GM19238 (cell line): ENCODE data around the gene SHROOM3.
"Not testable (repeated sequence)": the region's sequence is repeated elsewhere in the genome, so short reads cannot be mapped to it uniquely, and the experiment has no call there.

Experiments
- DNase-seq: peaks from one replicate; pipeline ENCODE4 v3.0.0; 2011; ENCODE audit warnings: low spot score; ENCODE audit not compliant: insufficient read length

SHROOM3 gene

DNA sequence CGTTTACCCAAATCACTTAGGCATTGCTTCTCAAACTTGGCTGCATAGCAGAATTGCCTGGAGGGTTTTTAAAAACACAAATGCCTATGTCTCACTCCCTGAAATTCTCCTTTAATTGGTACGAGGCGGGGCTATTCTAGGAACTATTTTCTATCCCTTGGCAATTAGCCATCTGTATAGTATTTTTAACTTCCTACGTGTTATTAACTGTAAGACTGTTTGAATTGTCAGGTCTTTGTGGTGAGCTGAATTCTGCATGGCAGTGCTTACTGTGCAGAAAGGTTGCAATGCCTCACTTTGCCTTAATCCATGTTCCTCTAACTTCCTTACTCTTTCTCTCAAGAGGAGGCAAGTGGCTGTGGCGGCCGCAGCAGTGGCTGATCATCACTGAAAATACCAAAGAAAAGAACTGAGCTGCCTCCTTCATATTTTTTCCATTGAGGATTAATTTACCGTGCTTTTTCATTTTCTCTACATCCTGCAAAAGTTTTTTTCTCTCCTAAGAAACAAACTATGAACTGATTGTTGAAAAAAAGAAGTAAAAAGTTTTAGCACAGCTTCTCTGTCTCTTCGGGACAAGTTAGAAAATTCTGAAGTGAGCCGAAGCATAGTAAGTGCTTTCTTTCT lies at the start of gene SHROOM3:
SHROOM3 (plus strand) TSS at position 329 of the 627 bp plus-strand sequence. CDS start 824 bp downstream, outside the sequence.
- DNase-seq = no peak

DNA sequence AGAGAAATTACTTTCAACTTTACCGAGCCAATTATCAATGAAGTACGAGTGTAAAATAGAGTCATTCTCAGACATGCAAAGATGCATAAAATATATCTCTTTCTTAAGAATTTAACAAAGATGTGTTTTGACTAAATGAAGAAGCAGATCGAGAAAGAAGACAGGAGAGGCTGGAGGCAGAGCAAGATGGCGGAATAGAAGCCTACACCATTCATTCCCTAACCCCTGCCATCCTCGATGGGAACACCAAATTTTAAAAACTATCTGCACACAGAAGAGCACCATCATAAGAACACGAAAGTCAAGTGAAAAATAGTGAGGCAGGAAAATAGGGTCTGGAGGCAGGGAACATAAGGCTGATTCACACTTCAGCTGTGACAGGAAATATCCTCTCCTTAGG lies 49.1 kb upstream of the SHROOM3 start:
- no peak for DNase-seq

DNA sequence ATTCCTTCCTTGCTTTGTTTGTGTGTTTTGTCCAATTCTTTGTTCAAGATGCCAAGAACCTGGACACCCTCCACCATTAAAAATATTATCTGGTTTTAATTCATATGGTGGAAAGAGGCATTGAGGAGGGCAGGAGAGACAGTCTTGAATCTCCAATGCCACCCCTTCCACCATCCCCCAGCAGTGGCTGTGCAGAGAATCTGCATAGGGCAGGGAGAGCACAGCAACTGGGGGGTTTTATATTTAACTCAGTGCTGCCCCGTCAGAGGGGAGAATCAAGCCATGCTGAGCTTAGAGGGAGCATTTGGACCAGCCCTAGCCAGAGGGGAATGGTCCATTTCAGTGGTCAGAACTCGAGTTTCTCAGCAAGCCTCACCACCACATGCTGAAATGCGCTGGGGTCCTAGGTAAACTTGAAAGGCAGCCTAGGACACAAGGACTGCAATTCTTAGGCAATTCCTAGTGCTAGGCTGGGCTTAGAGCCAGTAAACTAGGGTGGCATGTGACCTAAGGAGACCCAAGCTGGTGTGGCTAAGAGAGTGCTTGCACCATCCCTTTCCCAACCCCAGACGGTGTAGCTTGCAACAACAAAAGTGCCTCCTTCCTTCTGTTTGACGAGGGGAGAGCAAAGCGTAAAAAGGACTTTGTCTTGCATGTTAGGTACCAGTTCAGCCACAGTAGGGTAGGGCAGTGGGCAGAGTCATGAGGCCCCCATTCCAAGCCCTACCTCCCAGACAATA lies 48.3 kb upstream of the SHROOM3 start:
- DNase-seq = no peak

DNA sequence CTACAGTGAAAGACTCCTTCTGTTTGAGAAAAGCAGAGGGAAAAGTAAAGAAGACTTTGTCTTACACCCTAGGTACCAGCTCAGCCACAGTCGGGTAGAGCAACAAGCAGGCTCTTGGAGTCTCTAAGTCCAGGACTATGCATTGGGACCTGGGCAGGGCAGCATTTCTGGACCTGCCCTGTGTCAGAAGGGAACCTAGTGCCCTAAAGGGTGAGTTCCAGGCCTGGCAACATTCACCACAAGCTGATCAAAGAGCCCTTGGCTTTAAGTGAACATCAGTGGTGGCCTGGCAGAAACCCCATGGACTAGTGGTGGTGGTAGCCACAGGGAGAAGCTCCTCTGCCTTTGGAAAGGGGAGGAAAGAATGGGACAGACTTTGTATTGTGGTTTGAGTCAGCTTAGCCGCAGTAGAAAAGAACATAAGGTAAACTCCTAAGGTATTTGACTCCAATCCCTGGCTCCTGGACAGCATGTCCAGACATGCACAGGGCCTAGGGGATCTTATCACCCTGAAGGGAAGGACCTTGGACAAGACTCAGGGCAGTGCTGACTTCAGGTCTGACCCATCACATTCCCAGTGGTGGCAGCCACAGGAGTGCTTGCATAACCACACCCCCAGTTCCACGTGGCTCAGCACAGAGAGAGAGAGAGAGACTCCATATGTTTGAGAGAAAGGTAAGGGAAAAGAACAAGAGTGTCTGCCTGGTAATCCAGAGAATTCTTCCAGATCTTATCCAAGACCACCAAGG lies 46.7 kb upstream of the SHROOM3 start:
- DNase-seq = no peak

DNA sequence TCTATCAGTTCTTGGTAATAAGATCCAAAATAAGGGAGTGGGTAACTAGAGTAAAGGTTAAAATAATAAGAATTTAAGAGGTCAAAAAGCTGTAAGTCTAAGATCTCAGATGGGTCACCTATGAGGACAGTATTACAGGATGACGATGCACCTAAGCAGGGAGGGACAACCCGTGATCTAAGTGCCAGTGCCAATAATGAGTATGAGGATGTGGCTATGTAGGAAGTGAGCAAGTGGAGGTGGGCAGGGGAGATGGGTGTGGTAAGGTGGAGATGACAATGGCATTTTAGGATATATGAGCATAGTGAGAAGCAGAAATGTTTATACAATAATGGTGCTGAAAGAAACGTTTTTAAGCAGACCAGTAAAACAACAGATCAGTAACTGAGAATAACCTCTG lies 33.4 kb upstream of the SHROOM3 start:
- no peak for DNase-seq

DNA sequence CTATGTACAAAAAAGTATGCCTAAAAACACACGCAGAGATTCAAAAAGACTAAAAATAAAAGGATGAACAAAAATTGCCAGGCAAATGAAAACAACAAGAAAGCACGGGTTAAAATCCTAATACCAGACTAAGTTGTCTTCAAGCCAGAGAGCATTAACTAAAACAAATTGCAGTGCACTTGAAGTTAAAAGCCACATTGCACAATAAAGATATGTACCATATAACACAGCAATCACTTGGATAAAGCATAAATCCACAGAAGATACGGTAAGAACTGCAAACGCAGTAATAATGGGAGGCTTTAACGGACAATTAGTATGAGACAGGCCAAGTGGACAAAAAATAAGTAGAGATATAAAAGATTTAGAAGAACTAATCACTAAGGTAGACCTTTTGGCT lies 28.9 kb upstream of the SHROOM3 start:
- DNase-seq = no peak

DNA sequence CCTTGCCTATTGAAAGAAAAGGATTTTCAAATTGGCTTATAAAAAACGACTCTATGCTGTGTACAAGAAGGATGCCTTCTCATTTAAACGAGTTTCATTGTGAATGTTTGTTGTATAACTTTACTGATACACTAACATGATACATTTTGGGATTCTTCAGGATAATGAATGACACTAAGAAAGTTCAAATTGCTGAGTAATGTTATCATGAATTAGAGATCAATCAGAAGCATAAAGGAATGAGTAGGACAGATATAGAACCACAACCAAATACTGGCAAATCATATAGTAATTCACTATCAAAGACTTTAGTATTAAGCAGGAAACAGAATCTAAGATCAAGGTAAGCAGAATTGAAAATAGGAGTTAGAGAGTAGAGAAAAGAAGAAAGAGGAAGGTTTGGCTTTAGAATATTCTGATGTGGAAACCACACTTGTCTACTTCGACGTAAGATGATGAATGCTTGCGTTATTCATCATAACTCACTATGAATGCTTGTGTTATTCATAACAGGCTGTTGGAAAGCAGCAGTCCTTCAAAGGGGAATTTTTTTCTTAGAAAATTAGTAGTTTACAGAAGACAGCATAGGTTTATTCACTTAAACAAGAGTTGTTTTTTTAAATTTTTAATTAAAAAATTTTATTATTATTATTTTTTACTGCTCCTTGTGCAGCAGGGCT lies 27.4 kb upstream of the SHROOM3 start:
- DNase-seq = no peak

DNA sequence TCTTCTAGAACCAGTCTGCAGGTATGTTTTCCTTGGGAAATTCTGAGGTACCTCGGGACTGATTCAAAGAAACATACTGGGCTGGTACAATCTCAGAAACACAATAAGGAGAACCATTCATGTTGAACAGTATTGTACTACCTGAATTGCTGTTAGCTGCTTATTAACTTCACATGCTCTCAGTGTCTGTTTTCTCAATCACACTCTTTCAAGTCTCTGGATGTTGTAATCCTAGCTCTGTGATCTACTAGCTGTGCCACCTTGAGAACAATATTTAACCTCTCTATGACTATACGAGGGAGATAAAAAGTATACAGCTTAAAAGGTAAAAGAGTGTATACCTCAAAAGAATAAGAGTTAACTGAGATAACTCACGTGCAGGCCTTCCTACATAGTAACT lies 24.4 kb upstream of the SHROOM3 start:
- no peak for DNase-seq

DNA sequence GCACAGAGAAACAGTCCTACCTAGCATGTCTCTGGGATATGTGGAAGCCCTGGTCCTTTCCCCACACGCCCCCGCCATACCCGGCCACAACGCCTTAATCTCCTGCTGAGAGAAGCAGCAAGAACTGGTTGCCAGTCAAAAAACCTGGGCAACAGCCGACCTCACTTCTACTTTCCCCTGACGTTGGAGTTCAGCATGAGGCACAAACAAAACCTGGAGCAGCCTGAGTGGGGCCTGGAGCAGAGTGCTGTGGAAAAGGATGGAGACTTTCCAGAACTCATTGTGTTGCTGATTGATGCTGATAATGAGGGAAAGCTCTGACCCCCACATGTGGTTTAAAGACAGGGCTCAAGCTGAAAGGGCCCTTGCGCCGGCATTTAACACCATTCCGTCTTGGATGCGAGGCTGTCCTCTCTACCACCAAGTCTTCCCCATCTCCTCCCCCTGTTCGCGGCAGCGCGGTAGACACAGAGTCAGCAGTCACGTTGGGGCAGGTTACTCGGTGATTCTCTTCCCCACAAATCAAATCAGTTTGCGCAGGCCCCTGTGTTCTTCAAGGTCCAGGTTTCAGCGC lies 14.8 kb upstream of the SHROOM3 start:
- DNase-seq = no peak

DNA sequence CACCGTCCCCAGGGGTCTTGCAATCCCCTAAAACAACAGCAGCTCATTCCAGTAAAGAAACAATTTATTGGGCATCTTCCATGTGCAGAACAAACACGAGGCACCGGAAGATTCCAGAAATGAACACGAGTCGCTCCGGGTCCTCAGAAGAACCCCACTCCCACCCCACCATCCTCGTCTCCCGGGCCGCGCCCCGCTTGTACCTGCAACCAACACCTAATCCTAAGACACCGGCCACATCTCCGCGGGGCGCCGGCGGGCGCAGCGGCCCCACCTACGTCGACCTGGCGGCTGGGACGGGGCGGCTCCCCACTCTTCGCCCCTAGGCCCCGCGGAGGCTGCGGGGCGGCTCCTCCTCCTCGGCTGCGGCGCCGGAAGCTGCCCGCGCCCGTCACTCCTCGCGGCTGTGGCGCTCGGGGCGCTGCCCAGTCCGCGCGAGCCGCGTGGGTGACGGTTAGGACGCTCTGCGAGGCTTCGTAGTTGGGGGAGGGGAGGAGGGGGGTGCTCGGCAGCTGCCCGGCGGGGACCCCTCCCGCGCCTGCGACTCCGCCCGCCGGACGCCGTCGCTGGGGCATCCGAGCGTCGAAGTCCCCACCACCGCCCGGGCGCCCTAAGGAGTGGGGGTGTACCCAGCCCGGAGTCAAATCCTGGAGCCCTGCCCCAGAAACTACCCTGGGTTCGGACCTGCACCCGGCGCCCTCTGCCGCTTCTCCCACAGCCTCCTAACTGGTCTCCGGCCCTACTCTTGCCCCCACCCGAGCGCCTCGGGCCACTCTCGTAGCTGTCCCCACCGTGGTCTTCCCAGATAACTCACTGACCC lies 14.1 kb upstream of the SHROOM3 start, which contains the start of gene CCDC158:
CCDC158 (minus strand) TSS at position 380 of the 820 bp plus-strand sequence. CDS start 17,934 bp downstream, outside the sequence.
- DNase-seq = no peak

DNA sequence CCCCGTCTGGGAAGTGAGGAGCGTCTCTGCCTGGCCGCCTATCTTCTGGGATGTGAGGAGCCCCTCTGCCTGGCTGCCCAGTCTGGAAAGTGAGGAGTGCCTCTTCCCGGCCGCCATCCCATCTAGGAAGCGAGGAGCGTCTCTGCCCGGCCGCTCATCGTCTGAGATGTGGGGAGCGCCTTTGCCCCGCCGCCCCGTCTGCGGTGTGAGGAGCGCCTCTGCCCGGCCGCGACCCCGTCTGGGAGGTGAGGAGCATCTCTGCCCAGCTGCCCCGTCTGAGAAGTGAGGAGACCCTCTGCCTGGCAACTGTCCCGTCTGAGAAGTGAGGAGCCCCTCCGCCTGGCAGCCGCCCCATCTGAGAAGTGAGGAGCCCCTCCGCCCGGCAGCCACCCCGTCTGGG lies 11.9 kb upstream of the SHROOM3 start:
- not testable (repeated sequence) for DNase-seq

DNA sequence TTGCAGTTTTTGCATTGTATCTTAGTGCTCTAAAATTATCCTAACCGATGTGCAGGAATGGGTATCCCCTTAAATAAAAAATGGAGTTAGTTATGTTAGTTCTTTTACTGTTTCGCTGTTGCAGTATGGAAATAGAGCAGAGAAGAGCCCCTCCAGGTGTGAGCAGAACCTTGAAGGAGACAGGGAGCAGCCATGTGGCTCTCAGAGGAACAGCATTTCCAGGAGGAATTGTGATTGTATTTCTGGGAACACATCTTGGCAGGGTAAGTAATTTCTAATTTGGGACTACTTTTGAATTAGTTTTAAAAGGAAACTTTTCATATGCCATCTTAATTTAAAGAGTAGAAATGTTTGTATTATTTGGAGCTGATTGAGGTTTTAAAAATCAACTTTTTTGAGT lies 8.8 kb upstream of the SHROOM3 start:
- no peak for DNase-seq

DNA sequence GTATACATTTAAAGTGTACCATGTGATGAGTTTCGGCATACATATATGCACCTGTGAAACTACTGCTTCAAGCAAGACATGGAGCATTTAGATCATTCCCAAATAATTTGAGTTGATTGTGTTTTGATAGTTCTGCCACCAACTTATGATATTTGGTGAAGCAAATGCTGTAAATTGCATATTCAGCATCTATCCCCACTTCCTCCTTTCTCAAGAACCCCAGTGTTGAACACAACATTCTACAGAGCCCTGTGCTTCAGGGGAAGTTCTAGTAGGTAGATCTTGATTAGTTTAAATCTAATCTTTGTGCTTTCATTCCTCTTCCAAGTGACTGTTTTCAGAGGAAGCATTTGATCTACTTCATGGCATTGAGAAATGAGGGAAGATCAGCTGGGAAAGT lies 5.4 kb upstream of the SHROOM3 start:
- no peak for DNase-seq

DNA sequence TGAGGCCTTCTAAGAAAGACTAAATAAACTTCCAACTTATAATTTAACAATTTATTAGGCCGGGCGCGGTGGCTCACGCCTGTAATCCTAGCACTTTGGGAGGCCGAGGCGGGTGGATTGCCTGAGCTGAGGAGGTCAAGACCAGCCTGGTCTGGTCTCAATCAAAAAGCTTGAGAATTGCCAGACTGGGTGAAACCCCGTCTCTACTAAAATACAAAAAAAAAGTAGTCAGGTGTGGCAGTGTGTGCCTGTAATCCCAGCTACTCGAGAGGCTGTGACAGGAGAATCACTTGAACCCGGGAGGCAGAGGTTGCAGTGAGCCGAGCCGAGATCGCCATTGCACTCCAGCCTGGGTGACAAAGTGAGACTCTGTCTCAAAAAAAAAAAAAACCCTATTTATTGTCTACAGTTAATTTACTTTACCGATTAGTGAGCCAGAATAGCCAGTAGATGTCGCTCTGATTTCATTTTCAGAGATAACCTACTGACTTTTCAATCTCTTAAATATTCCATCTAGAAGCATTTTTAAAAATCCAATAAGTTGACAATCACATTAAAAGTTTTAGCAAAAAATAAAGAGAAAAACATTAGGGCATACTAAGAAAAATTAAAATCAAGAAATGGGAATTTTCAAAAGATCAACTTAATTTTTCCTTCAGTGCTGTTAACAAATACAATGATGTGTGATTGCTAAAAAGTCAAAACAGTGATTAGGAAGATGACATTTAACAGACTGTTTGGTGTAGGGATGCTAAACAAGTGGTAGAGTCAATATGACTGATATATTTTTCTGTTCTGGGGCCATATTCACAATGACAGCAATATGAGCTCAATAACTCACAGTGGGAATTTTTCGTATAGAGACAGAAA lies 4.3 kb upstream of the SHROOM3 start:
- no peak for DNase-seq

DNA sequence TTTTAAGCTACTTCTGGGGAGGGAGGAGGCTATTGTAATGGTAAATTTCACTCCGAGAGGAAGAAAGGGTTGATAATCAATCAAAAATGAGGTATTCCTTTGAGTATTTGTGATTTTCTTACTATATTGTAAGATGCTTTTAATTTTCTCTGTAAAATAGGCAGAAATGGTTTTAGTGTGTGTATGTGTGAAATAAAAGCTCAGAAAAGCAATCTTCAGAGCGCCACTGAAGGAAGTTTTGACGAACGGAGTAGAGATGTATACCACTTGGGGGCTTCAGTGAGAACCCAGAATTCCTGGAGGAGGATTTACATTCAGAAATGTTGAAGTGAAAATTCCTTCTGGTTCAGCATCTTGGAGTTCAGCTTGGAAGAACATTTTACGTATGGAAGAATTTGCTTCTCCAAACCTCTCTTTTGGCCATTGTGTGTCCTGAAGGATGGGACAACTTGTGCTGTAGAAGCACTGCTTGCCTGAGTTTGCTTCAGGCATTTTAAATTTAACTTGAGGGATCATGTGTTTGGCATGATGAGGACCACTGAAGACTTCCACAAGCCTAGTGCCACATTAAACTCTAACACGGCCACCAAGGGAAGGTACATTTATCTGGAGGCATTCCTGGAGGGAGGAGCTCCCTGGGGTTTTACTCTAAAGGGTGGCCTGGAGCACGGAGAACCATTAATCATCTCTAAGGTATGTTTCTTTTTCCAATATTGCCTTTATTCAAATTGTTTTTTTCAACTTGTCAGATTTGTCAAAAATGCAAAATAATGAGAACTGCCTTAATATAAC lies 695 bp downstream of the SHROOM3 start:
- DNase-seq = no peak

DNA sequence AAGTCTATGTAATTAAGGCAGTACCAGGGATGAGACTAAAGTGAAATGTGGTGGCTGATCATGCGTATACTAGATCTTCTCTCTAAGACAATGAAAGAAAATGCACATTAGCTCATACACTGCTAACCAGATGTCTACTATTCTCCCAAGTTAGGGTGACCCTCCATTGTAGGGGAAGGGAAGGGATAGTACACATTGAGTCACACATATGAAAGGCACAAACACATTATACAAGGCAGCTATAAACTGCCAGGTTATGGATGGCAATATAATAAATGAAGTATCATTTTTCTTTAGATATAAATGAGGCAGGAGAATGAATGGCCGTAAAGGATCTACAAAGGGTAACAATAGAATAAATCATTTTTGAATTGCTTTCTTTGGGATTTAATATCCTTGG lies 4.5 kb downstream of the SHROOM3 start:
- no peak for DNase-seq

DNA sequence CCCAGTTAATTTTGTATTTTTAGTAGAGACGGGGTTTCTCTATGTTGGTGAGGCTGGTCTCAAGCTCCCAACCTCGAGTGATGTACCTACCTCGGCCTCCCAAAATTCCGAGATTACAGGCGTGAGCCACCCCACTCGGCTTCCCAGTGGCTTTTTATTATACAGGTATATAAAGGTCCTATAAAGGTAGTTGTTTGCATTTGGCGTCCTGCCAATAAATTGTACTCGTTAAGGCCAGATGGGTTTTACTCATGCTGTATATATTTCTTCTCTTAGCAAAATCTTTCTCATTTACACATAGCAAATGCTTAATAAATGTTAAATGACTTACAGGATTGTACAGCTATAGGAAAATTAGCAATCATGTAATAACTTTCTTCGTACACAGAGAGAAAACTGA lies 6.9 kb downstream of the SHROOM3 start:
- DNase-seq = no peak

DNA sequence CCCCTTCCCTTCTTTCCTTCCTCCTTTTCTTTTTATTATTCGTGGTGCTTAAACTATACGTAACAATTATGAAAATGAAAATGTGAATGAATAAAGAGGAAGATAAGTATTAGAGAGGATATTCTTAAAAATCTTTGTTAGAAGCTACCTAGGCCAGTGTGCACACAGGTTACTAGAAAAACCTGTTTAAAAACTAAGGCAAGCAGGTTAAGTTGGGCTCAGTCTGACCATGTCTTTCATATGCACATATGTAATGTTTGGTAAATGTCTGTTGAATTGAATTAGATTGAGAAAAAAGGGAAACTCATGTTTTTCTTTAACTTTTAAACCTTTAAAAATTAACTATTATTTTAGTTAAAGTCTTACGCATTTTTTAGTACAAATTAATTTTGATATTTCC lies 7.8 kb downstream of the SHROOM3 start:
- no peak for DNase-seq

DNA sequence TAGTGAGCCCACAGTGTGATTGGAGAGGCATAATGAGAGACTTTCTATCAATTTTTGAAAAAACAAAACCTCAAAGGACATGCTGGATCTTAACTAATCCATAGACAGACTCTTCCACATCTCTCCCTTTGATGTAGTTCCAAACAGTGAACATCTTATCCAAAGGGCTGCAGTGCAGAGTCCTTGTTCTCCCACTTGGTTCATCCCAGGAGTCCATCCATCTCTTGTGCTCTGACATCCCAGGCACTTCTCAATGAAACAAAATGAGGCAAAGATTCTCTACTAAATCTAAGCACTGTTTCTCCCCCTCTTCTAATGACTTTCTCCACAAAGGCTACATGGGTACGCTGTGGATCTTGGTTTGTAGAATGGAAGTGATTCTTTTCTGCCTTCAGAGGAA lies 8.3 kb downstream of the SHROOM3 start:
- DNase-seq = no peak
